Neural progenitor cell (in vitro differentiated cells): Measurements from ENCODE around the gene CACNA1E. TPM values are rescaled to one million over a fixed set of nuclear protein-coding genes. Genes with fewer than 3 reads are reported as not detected.

ENCODE experiments used
- DNase-seq: peaks from one replicate; pipeline ENCODE4 v3.0.0-alpha.2; 2016; ENCODE audit warnings: low spot score
- H2AFZ ChIP-seq: fragments of 200-600 bp; sonication (generic); replicated peaks from 2 replicates; pipeline ENCODE4 v1.6.1; 2016; ENCODE audit warnings: antibody characterized with exemption
- H3F3A ChIP-seq: fragments of 200-600 bp; sonication (generic); 2 replicates; pipeline ENCODE4 v1.6.1; 2016; ENCODE audit warnings: antibody characterized with exemption, low read depth
- H3K27ac ChIP-seq: fragments of 200-600 bp; sonication (generic); 2 replicates; pipeline ENCODE4 v1.5.1; 2016; ENCODE audit warnings: mild to moderate bottlenecking
- H3K27me3 ChIP-seq: fragments of 200-600 bp; sonication (generic); 2 replicates; pipeline ENCODE4 v1.6.1; 2016; ENCODE audit warnings: mild to moderate bottlenecking, moderate library complexity
- H3K36me3 ChIP-seq: fragments of 200-600 bp; sonication (generic); 2 replicates; pipeline ENCODE4 v1.5.1; 2016
- H3K4me1 ChIP-seq: fragments of 200-600 bp; sonication (generic); 2 replicates; pipeline ENCODE4 v1.6.1; 2016; ENCODE audit warnings: mixed run types
- H3K4me2 ChIP-seq: fragments of 200-600 bp; sonication (generic); 2 replicates; pipeline ENCODE4 v1.6.1; 2016
- H3K4me3 ChIP-seq: fragments of 200-600 bp; sonication (generic); 2 replicates; pipeline ENCODE4 v1.5.1; 2016
- H3K79me2 ChIP-seq: fragments of 200-600 bp; sonication (generic); 2 replicates; pipeline ENCODE4 v1.6.1; 2016; ENCODE audit warnings: low read depth
- H3K9ac ChIP-seq: fragments of 200-600 bp; sonication (generic); 2 replicates; pipeline ENCODE4 v1.6.1; 2016
- H3K9me3 ChIP-seq: fragments of 200-600 bp; sonication (generic); 2 replicates; pipeline ENCODE4 v1.5.1; 2016; ENCODE audit warnings: low read depth
- H4K20me1 ChIP-seq: fragments of 200-600 bp; sonication (generic); 2 replicates; pipeline ENCODE4 v1.6.1; 2016; ENCODE audit warnings: low read depth
- H3K27ac Mint-ChIP-seq: 3 replicates; pipeline ENCODE4 v1.8.0; 2021; ENCODE audit warnings: mixed read lengths
- H3K27me3 Mint-ChIP-seq: 2 replicates; pipeline ENCODE4 v1.8.0; 2022; ENCODE audit warnings: low read depth, mild to moderate bottlenecking, inconsistent platforms, moderate library complexity, mixed read lengths; ENCODE audit not compliant: insufficient read depth
- H3K36me3 Mint-ChIP-seq: 3 replicates; pipeline ENCODE4 v1.8.0; 2021; ENCODE audit warnings: mixed read lengths
- H3K4me1 Mint-ChIP-seq: 3 replicates; pipeline ENCODE4 v1.8.0; 2021; ENCODE audit warnings: mixed read lengths
- H3K4me3 Mint-ChIP-seq: 3 replicates; pipeline ENCODE4 v1.8.0; 2021; ENCODE audit warnings: mild to moderate bottlenecking, moderate library complexity, mixed read lengths
- H3K9me3 Mint-ChIP-seq: 3 replicates; pipeline ENCODE4 v1.8.0; 2020; ENCODE audit warnings: mixed read lengths
- EZH2 ChIP-seq: fragments of 200-600 bp; sonication (generic); IDR thresholded peaks from 2 replicates; pipeline ENCODE4 v1.6.1; 2017; ENCODE audit warnings: antibody characterized with exemption, mild to moderate bottlenecking, moderate library complexity
- EZH2phosphoT487 ChIP-seq: fragments of 200-600 bp; sonication (generic); IDR thresholded peaks from 2 replicates; pipeline ENCODE4 v1.6.1; 2017; ENCODE audit warnings: antibody characterized with exemption
- total RNA-seq: library from RNA; depleted of rRNA; stranded (reverse); fragments of >200 nt; gene quantifications from 2 replicates; pipeline ENCODE4 v1.2.3, GENCODE V29; 2015; ENCODE audit warnings: low replicate concordance
- TF ChIP-seq, protein P1 (sequence below): fragments of 200-600 bp; sonication (generic); IDR thresholded peaks from 2 replicates; pipeline ENCODE4 v1.5.1; 2017; ENCODE audit warnings: antibody characterized with exemption, mild to moderate bottlenecking

Gene CACNA1E
- total RNA-seq, 1 donor from 2014 or later: 2.1 TPM

DNA sequence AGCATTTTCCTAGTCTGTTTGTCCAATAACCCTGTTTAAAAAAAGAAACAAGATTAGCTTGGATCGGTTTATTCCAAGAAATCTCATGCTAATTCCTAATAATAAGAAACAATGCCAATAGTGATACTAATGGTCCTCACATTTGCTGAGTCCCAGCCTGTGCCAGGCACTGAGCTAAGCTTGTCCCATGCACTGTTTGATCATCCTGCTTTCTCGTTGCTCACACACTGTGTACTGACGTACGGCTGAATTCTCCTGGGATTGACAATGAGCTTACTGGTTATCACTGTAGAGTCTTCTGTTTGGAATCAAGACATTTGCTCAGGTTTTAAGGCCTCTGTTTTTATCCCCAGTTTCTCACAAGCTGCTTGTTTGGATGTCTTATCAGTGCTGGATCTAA, 71.1 kb downstream of the CACNA1E start:
- Histone ChIP-seq H3F3A (no peaks in the 10 kb centered on the region), H3K36me3 (no peaks in the 10 kb centered on the region), H3K79me2 (no peaks in the 10 kb centered on the region), H3K9me3 (no peaks in the 10 kb centered on the region), H3K27ac (no peak overlapping the region), H4K20me1 (no peaks in the 10 kb centered on the region), H3K4me3 (no peak overlapping the region), H3K27me3 (no peaks in the 10 kb centered on the region), H3K4me1 (peaks cover 10% of the 10 kb centered on the region), H2AFZ (no peak overlapping the region), H3K9ac (no peak overlapping the region), H3K4me2 (no peak overlapping the region)
- Mint-ChIP-seq H3K36me3 (no peaks in the 10 kb centered on the region), H3K27me3 (no peaks in the 10 kb centered on the region), H3K4me3 (no peak overlapping the region), H3K27ac (no peak overlapping the region), H3K9me3 (no peaks in the 10 kb centered on the region), H3K4me1 (peaks cover 21% of the 10 kb centered on the region)
- DNase-seq: no peak
- no peak for TF ChIP-seq EZH2phosphoT487
- no peak for TF ChIP-seq EZH2
- TF ChIP-seq, protein P1, sequence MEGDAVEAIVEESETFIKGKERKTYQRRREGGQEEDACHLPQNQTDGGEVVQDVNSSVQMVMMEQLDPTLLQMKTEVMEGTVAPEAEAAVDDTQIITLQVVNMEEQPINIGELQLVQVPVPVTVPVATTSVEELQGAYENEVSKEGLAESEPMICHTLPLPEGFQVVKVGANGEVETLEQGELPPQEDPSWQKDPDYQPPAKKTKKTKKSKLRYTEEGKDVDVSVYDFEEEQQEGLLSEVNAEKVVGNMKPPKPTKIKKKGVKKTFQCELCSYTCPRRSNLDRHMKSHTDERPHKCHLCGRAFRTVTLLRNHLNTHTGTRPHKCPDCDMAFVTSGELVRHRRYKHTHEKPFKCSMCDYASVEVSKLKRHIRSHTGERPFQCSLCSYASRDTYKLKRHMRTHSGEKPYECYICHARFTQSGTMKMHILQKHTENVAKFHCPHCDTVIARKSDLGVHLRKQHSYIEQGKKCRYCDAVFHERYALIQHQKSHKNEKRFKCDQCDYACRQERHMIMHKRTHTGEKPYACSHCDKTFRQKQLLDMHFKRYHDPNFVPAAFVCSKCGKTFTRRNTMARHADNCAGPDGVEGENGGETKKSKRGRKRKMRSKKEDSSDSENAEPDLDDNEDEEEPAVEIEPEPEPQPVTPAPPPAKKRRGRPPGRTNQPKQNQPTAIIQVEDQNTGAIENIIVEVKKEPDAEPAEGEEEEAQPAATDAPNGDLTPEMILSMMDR: no peak

GRCh38 chr1:181556631-181557030, 73.3 kb downstream of the CACNA1E start:
- Histone ChIP-seq H3K36me3 (no peaks in the 10 kb centered on the region), H3F3A (no peaks in the 10 kb centered on the region), H3K4me1 (peaks cover 5% of the 10 kb centered on the region), H3K9me3 (no peaks in the 10 kb centered on the region), H4K20me1 (no peaks in the 10 kb centered on the region), H3K9ac (no peak overlapping the region), H3K4me3 (no peak overlapping the region), H3K4me2 (no peak overlapping the region), H3K27me3 (no peaks in the 10 kb centered on the region), H3K79me2 (no peaks in the 10 kb centered on the region), H3K27ac (no peak overlapping the region), H2AFZ (no peak overlapping the region)
- no peak for DNase-seq
- TF ChIP-seq, protein P1: no peak
- TF ChIP-seq EZH2phosphoT487: no peak
- no peak for TF ChIP-seq EZH2
- no peak overlapping the region for H3K27ac Mint-ChIP-seq
- no peak overlapping the region for H3K4me3 Mint-ChIP-seq
- no peaks in the 10 kb centered on the region for H3K36me3 Mint-ChIP-seq
- H3K4me1 Mint-ChIP-seq: peaks cover 6% of the 10 kb centered on the region
- no peaks in the 10 kb centered on the region for H3K27me3 Mint-ChIP-seq
- no peaks in the 10 kb centered on the region for H3K9me3 Mint-ChIP-seq

DNA sequence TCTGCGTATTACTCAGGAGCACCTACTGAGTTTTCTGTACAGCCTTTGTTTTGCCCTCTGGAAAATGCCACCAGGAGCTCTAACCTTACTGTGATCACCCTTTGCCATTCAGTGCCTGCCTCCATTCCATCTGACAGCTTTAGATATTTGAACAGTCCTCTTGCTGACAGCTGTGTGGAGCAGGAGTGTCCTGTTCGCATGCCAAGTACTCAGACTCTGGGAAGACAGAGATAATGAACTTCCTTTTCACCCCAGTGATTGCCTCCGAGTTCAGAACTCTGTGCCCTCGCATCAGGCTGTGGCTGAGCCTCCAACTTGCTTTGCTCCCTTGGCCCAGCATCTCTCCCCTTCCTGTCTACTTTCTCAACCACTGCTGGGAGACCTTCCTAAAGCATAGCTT, 74.0 kb downstream of the CACNA1E start:
- H3K27me3 Mint-ChIP-seq: no peaks in the 10 kb centered on the region
- no peak overlapping the region for H3K27ac ChIP-seq
- H3K4me1 Mint-ChIP-seq: no peaks in the 10 kb centered on the region

More for the DNA sequence above, 74.0 kb downstream of the CACNA1E start:
- TF ChIP-seq, protein P1: no peak
- no peak for TF ChIP-seq EZH2phosphoT487
- no peak for TF ChIP-seq EZH2
- Histone ChIP-seq H3K36me3 (no peaks in the 10 kb centered on the region), H4K20me1 (no peaks in the 10 kb centered on the region), H3K27me3 (no peaks in the 10 kb centered on the region), H3K79me2 (no peaks in the 10 kb centered on the region), H3K9me3 (no peaks in the 10 kb centered on the region), H3K9ac (no peak overlapping the region), H3K4me1 (peaks cover 5% of the 10 kb centered on the region), H3F3A (no peaks in the 10 kb centered on the region), H3K4me3 (no peak overlapping the region), H2AFZ (no peak overlapping the region), H3K4me2 (no peak overlapping the region)
- H3K4me3 Mint-ChIP-seq: no peak overlapping the region
- no peak for DNase-seq
- no peaks in the 10 kb centered on the region for H3K36me3 Mint-ChIP-seq
- no peak overlapping the region for H3K27ac Mint-ChIP-seq
- no peaks in the 10 kb centered on the region for H3K9me3 Mint-ChIP-seq
